ENCODE data around the gene OPCML.

OPCML gene

GRCh38 chr11:133385781-133386180 is 146.5 kb downstream of the OPCML start:
- H3K9ac ChIP-seq (ENCODE audit: low read length): no peak overlapping the region
- H3K4me1 ChIP-seq (ENCODE audit: low read length): no peaks in the 10 kb centered on the region
- H4K20me1 ChIP-seq (ENCODE audit: insufficient read depth, low read length): no peaks in the 10 kb centered on the region
- H3K79me2 ChIP-seq (ENCODE audit: low read length): no peaks in the 10 kb centered on the region
- H3K4me2 ChIP-seq (ENCODE audit: low read depth, low read length): no peak overlapping the region
- no peaks in the 10 kb centered on the region for H3K27me3 ChIP-seq (replicated peaks; ENCODE audit: insufficient read depth, low read length)
- no peak for DNase-seq
- TF ChIP-seq EZH2phosphoT487 (IDR thresholded peaks at IDR 0.05; ENCODE audit: low read length): no peak
- TF ChIP-seq CTCF (IDR thresholded peaks at IDR 0.05; ENCODE audit: low read length): no peak
- no peak for TF ChIP-seq EZH2 (optimal IDR thresholded peaks at IDR 0.05; ENCODE audit: low read depth, low read length)
- no peaks in the 10 kb centered on the region for H3K9me3 ChIP-seq (replicated peaks; ENCODE audit: insufficient read depth, low read length)
- H3K27ac ChIP-seq (ENCODE audit: low read length): no peak overlapping the region
- H3K9me2 ChIP-seq (replicated peaks; ENCODE audit: insufficient read depth, low read length): no peaks in the 10 kb centered on the region
- no peak overlapping the region for H2AFZ ChIP-seq (ENCODE audit: low read length)
- no peaks in the 10 kb centered on the region for H3F3A ChIP-seq (ENCODE audit: insufficient read depth, low read length)
- no peak overlapping the region for H3K4me3 ChIP-seq (ENCODE audit: low read length)
- no peaks in the 10 kb centered on the region for H3K36me3 ChIP-seq (replicated peaks; ENCODE audit: insufficient read depth, low read length)

GRCh38 chr11:133384731-133385130 is 147.6 kb downstream of the OPCML start:
- no peaks in the 10 kb centered on the region for H3K27me3 ChIP-seq (replicated peaks; ENCODE audit: insufficient read depth, low read length)
- H3K79me2 ChIP-seq (ENCODE audit: low read length): no peaks in the 10 kb centered on the region
- no peaks in the 10 kb centered on the region for H4K20me1 ChIP-seq (ENCODE audit: insufficient read depth, low read length)
- no peak for DNase-seq
- H3K9me3 ChIP-seq (replicated peaks; ENCODE audit: insufficient read depth, low read length): no peaks in the 10 kb centered on the region
- no peak overlapping the region for H3K4me2 ChIP-seq (ENCODE audit: low read depth, low read length)
- TF ChIP-seq CTCF (IDR thresholded peaks at IDR 0.05; ENCODE audit: low read length) (no peak), EZH2 (optimal IDR thresholded peaks at IDR 0.05; ENCODE audit: low read depth, low read length) (no peak), EZH2phosphoT487 (IDR thresholded peaks at IDR 0.05; ENCODE audit: low read length) (no peak)
- H3K36me3 ChIP-seq (replicated peaks; ENCODE audit: insufficient read depth, low read length): no peaks in the 10 kb centered on the region
- no peak overlapping the region for H2AFZ ChIP-seq (ENCODE audit: low read length)
- H3F3A ChIP-seq (ENCODE audit: insufficient read depth, low read length): no peaks in the 10 kb centered on the region
- H3K4me1 ChIP-seq (ENCODE audit: low read length): no peaks in the 10 kb centered on the region
- H3K9ac ChIP-seq (ENCODE audit: low read length): no peak overlapping the region
- H3K27ac ChIP-seq (ENCODE audit: low read length): no peak overlapping the region
- no peaks in the 10 kb centered on the region for H3K9me2 ChIP-seq (replicated peaks; ENCODE audit: insufficient read depth, low read length)
- H3K4me3 ChIP-seq (ENCODE audit: low read length): no peak overlapping the region

GRCh38 chr11:133383689-133384088 is 148.6 kb downstream of the OPCML start:
- no peak for DNase-seq
- no peaks in the 10 kb centered on the region for H3K27me3 ChIP-seq (replicated peaks; ENCODE audit: insufficient read depth, low read length)
- H3K4me2 ChIP-seq (ENCODE audit: low read depth, low read length): no peak overlapping the region

More at GRCh38 chr11:133383689-133384088, 148.6 kb downstream of the OPCML start:
- Histone ChIP-seq H3K9me2 (replicated peaks; ENCODE audit: insufficient read depth, low read length) (no peaks in the 10 kb centered on the region), H2AFZ (ENCODE audit: low read length) (no peak overlapping the region), H4K20me1 (ENCODE audit: insufficient read depth, low read length) (no peaks in the 10 kb centered on the region), H3K36me3 (replicated peaks; ENCODE audit: insufficient read depth, low read length) (no peaks in the 10 kb centered on the region), H3K27ac (ENCODE audit: low read length) (no peak overlapping the region), H3K9ac (ENCODE audit: low read length) (no peak overlapping the region), H3K79me2 (ENCODE audit: low read length) (no peaks in the 10 kb centered on the region), H3K9me3 (replicated peaks; ENCODE audit: insufficient read depth, low read length) (no peaks in the 10 kb centered on the region), H3F3A (ENCODE audit: insufficient read depth, low read length) (no peaks in the 10 kb centered on the region), H3K4me1 (ENCODE audit: low read length) (no peaks in the 10 kb centered on the region), H3K4me3 (ENCODE audit: low read length) (no peak overlapping the region)
- TF ChIP-seq CTCF (IDR thresholded peaks at IDR 0.05; ENCODE audit: low read length) (no peak), EZH2 (optimal IDR thresholded peaks at IDR 0.05; ENCODE audit: low read depth, low read length) (no peak), EZH2phosphoT487 (IDR thresholded peaks at IDR 0.05; ENCODE audit: low read length) (no peak)
